NT2/D1 (cell line): Measurements from ENCODE around the gene UCKL1.

ENCODE experiments used
- YY1 ChIP-seq: IDR thresholded peaks from 2 replicates; pipeline ENCODE4 v1.6.1; 2011; ENCODE audit not compliant: insufficient read length, insufficient read depth
- ZNF274 ChIP-seq: IDR thresholded peaks from 2 replicates; pipeline ENCODE4 v1.6.1; 2011; ENCODE audit warnings: mild to moderate bottlenecking, low read depth, low read length

- TF ChIP-seq YY1 (no peak), ZNF274 (no peak)
These were observed 36.0 kb downstream of the UCKL1 start for GRCh38 chr20:63920226-63920625.
